NCI-H82 treated with DMSO at 0.1 percent for 48 hours (cell line): Measurements from ENCODE around the gene BOD1L1.
"Not testable (repeated sequence)": the region's sequence is repeated elsewhere in the genome, so short reads cannot be mapped to it uniquely, and the experiment has no call there.

Experiments
- DNase-seq: peaks from one replicate; lab custom pipeline; 2025; ENCODE audit not compliant: unreplicated experiment; lab: John Stamatoyannopoulos, UW

The BOD1L1 gene

DNA sequence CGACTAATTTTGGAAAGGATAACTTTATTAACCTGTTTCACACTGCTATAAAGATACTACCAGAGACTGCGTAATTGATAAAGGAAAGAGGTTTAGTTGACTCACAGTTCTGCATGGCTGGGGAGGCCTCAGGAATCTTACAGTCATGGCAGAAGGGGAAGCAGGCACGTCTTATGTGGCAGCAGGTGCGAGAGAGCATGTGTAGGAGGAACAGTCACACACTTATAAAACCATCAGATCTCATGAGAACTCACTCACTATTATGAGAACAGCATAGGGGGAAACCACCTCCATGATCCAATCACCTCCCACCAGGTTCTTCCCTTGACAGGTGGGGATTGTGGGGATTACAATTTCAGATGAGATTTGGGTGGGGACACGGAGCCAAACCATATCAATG, 67.4 kb downstream of the BOD1L1 start:
- not testable (repeated sequence) for DNase-seq

DNA sequence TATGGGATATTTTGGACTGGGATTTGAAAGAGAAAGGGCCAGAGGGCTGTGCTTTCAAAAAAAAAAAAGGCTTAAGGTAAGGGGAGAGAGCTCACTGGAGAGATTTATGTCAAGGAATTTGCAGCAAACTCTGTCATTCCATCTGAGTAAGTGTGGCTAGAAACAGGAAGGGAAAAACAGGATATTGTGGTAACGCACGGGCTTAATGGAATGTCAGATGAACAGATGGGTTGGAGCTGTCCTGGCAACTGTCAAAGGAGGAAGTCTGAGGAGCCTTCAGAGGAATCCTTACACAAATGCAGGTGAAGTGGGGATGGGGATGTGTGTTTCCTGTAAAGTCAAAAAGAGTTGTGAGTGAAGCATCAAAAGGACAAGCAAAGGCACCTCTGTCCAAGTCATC, 68.1 kb downstream of the BOD1L1 start:
- DNase-seq = no peak

DNA sequence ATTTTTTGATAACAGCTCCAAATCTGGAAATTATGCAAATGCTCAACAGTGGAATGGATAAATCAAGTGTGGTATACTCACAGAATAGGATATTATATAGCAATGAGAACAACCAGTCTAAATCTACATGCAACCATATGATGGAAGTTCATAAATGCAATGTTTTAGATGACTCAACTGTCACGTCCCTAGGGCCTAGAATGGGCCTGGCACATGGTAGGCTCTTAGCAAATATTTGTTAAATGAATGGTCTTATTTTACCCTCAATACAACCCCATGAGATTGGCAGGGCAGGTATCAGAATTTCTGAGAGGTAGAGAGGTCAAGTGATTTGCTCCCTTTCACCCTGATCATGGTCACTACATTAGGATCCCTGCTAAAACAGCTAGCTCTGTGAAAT, 68.6 kb downstream of the BOD1L1 start:
- no peak for DNase-seq

DNA sequence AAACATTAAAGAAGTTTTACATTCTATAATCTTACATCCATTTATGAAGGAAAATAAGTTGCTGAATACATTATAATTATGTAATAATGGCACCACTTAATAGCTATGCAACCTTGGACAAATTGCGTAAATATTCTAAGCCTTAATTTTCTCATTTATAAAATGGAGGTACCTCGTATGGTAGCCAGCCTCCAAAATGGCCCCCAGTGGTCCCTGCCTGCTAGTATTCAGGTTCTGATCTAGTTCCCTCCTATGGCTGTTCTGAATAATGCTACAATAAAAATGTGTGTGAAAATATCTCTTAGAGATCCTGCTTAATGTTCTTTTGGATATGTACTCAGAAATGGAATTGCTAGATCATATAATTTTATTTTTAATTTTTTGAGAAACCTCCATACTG, 72.2 kb downstream of the BOD1L1 start:
- no peak for DNase-seq

DNA sequence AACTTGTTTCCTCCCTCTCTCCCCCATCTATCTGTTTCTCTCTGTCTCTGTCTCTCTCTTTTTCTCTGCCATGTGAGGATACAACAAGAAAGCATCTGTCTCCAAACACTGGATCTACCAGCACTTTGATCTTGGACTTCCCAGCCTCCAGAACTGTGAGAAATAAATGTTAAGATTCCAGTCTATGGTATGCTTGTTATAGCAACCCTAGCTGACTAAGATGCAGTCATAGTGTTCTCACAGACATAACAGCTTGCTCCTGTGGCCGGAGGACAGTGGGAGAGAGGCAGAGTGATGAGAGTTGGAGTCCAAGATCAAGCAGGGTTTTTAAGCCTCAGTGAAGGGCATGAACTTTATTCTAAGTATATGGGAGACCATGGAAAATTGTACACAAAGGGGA, 74.4 kb downstream of the BOD1L1 start:
- DNase-seq = no peak

DNA sequence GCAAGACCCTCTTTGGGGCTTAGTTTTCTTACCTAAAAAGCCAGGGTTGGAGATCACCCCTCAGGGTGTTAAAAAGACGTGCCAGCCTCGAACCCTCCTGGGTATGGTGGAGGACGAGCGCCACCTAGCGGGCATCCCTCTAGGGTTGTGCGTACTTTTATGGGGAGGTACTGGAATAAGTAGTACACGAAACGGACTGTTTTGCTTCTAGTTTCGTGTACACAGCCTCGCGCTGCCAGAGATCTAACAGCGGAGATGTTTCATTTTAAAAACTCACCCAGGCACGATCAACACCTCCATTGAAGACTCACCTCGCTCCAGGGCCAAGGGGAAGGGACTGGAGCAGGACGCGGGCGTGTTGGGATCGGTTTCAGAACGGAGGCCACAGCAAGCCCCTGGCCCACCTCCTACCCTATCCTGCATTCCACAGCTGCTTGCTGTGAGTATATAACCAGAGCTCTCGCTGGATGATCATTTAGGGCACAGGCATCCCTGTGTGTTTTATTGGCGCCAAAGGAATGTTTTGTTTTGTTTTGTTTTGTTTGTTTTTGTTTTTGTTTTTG, 78.5 kb downstream of the BOD1L1 start:
- peak; percentile 70 for DNase-seq

DNA sequence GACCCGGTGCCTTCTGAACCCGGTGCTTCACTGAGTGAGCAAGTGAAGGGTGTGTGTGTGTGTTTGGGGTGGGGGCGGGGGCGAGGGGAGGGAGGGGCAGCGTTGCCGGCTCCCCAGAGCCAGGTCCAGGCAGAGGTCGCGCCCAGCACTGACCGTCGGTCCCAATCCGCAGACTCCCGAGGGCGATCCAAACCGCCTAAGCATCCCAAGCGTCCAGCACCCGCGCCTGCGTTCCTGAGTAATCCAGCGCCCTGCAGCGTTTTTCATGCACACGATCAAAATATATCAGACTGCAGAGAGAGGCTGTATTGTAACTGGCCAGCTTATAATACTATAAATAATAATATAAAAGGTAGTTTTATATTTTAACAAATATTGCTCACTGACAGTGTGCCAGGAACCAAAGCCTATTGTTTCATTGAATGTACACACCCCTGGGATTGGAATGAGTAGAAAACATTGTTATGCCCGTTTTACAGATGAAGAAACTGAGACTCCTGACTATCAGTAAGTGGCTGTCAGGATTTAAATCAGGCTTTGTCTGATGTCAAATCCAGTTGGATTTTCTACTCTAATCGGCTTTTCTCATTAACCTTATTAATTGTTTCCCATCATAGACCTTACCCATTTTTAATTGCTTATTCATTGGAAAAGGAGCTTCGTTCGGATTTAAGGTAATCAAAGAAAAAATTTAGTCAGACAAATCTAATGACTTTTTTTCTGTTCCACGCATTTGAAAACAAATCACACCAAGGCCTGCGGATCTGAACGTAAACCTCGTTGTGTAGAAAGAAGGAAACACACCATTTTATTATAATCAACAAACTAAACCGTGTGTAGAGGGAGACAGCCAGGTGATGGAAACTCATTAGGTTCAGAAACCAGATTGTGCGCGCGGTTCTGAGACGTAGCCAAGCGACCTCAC, 79.2 kb downstream of the BOD1L1 start:
- DNase-seq = peak; percentile 19

DNA sequence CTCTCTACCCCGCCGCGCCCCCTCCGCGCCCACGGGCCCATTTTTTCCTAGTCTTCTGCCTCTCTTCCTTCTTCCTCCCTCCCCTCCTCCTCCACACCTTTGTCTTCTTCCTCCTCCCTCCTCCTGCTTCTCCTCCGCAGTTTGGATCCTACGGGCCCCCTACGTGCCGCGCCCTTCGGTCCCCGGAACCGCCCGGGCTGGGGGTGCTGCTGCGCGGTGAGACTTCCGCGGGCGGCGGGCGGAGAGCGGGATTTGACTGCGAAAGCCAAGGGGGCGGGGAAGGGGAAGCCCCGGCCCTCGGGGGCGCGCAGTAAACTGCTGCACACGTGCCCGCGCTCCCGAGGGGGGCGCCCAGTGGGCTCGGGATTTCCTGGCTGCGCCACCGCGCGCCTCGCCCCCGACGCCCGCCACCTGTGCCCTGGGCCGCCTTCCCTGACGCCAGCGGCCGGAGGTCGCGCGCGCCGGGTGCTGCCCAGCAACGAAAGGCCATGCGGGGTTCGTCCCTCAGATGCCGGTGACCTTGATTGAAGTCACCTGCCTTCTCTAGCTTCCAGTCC, 80.0 kb downstream of the BOD1L1 start:
- no peak for DNase-seq

DNA sequence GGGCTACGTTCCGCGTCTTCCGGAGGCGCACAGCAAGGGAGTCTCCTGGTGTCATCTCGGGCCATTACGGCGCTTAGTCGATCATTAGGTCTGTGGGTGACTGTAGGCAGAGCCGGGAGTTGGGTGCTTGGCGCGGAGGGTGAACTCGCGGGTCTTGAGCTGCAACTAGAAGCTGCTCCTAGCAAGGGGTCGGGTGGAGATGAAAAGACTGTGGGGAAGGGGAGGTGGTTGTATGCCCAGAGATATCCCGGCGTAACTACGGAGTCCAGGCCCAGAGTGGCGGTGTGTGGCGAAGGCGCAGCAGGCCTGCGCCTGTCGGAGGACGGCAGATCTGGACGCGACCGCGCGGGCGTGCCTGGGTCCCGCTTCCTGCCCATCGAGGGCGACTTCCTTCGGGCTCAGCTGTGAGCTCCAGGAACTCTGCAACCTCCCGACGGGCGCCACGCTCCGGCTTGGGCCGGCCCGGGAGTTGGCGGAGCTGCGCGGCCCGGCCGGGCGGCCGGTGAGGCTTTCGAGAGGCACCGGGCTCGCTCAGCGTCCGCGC, 80.5 kb downstream of the BOD1L1 start:
- DNase-seq = no peak

DNA sequence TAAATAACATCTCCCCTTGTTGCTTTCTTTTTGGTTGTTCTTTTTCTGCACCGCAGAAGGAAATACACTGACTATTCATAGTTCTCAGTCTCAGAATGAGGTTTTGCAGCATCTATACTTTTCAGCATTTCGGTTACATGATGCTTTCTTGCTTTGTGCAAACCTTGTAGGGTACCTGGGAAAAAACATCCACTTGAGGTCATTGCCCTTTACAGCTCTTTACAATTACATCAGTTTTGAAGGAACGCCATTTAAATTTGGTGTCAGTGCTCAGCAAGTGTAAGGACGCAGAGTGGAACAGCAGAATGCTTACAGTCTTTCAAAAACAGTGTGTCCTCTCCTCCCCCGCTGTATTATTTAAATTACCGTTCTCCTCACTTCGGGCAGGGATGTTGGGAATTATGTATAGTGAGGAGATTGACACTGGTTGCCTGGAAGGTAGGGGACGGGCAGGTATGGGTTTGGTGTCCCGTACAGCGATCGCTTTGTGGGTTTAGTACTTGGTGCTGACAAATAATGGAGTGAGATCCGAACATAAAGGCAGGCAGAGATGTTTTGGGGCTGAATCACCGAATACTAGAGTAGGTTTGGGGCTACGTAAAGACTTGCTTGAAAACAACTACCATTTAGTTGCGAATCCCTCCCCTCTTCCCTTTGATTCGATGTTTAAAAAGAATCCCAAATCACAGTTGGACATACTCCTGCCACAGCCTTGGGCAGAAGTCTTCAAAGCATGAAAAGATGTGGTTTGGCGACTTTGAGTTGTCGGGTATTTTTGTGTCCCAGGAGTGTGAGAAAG, 81.2 kb downstream of the BOD1L1 start:
- DNase-seq = no peak

DNA sequence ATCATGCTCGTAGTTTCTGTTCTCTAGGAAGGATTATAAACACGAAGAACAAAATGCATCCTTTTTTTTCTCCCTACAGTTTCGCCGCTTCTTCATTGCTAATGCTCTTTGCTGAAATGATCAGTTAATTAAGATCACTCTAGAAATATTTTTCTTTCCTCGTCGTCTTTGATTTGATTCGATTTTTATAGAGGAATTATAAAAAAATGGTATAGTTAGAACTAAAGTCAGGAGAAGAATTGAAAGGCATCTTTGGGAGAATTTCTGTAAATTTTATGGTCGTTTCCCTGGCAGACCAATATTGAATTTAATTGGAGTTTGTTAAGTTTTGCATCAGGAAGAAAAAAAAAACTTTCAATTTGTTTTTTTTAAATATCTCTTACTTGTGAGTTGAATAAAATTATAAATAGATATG, 82.1 kb downstream of the BOD1L1 start:
- no peak for DNase-seq

DNA sequence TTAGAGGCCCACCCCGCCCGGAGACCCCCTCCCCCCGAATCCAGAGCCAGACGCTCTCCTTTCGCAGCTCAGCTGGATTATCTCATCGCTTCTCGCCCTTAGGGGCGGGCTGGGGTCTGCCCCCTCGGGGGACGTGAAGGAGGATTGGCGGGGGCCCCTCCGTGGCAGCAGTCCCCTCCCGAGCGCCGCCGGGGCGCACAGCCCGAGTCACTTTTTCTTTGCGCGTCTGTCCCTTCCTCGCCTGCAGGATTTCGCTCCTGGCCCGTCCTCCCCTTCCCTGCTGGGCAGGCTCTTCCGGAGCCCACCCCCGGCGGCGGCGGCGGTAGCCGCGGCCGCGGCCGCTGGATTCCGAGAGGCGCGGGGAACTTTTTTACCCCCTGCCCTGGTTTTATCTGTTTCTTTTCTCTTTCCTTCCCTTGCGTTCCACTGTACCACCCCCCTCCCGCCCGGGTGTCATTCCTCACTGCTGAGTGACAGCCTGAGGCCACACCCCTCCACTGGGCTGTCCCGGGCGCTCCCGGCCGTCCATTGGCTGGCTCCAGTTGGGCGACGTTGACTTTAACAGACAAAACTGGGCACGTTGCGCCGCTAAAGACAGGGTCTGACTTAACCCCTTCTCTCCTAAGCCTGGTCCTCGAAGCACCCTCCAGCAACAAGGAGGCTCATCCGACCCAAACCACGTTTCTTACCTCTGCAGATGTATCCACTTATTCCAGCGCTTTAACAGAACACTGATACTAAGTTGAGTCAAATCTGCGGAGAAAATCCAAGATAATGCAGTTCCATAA, 82.7 kb downstream of the BOD1L1 start:
- DNase-seq = peak; percentile 50

DNA sequence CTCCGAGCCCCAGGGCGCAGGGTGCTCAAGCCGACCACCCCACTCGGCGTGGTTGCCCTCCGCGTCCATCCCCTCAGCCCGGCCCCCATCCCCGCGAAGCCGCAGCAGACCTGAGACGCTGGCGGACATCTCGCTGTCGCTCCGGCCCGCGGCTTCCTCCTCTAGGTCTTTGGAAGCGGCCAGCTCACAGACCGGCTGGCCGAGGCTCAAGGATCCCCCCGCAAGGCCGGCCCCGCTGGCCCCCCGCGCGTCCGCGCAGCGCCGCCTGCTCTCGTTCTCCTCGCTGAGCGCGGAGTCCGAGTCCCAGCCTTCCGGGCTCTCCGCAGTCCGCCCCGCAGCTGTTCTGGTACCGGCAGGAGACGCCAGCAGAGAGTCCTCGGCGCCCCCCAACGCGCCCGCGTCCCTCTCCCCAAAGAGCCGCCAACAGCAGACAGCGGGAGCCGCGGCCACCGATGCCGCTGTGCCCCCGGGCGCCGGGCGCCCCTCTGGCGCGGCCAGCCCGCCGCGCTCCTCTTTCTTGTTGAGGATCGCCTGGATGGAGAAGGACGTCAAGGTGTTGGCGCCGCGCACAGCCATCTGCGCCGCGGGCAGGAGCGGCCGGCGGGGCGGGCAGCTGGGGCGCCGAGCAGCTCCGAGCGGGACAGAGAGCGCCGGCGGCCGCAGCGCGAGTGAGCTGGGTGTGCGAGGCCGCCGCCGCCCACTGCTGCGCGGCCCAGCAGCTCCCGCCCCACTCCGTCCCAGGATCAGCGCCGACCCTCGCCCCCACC, 83.5 kb downstream of the BOD1L1 start, which contains the start of gene NKX3-2:
Gene NKX3-2 (minus strand): TSS at position 670 of the 767 bp plus-strand sequence. CDS start 94 bp downstream, at position 576.
- DNase-seq = no peak

DNA sequence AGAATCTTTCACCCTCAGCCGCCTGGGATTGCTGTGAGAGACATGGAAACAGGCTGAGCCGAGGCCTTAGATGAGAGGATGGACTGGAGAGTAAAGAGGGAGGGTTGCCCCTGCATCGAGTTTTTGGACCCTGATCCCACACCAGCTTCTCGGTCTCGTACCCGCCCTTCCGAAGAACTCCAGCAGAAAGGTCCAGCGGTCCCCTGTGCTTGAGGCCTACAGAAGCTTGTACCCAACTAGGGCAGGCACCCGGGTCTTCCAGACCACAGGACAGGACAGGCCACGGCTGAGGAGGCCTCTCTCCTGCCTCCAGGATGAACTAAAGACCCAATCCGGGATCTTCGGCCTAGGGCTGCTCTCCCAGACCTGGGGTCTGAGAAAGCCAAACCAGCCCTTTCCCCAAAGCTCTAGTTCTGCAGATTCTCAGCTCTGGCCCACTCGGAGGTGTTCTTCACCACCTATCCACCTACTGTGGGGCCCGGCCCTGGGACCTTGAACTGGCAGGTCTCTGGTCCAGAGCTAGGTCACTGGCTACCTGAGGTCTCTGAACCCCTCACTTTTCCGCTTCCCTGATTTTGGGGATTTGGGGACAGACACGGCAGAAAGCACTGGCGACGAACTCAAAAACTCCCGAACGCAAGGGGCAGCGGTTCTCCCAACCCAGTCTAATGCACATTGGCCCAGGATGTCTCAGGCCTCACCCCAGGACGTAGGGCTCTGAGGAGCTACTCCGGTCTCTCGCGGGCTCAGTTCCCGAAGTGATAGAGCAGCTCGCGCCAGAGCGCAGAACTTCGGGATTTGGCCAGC, 84.3 kb downstream of the BOD1L1 start:
- DNase-seq = no peak

DNA sequence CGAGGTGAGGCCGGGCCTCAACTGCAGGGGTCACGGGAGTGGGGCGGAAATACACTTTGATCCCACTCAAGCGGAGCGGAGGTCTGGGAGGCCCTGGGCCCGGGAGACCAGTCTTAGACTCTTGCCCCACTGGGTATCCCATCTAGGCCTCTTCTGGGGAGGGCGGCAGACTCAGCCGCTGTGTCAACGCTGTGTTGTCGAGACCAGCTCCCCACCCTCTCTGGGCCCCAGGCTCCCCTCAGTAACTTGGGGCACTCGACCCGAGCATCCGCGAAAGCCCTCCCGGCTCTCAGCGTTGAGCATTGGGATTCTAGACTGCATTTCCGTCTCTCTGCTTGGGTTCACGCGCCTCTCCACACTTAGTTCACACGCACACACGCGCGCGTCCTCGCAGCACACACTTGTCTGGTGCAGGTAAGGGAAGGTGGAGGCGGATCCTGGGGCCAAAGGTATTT, 84.9 kb downstream of the BOD1L1 start:
- no peak for DNase-seq

DNA sequence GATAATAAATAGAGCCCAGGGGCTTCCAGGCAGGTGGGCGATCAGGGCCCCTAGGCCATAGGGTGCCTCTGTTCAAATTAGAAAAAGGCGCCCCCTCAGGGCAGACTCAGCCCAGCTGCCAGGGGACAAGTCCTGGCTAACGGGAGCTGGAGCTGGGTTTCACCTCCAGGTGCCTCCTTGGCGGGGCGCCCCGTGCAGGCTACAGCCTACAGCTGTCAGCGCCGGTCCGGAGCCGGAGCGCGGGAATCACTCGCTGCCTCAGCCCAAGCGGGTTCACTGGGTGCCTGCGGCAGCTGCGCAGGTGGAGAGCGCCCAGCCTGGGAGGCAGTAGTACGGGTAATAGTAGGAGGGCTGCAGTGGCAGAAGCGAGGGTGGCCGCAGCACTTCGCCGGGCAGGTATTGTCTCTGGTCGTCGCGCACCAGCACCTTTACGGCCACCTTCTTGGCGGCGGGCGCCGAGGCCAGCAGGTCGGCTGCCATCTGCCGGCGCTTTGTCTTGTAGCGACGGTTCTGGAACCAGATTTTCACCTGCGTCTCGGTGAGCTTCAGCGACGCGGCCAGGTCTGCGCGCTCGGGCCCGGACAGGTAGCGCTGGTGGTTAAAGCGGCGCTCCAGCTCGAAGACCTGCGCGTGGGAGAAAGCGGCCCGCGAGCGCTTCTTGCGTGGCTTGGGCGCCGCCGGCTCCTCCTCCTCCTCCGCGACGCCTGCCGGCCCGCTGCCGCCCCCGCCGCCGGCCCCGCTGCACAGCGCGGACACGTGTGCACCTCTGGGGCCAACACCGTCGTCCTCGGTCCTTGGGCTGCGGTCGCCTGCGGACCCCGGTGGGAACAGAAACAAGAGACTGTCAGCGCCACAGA, 85.6 kb downstream of the BOD1L1 start:
- no peak for DNase-seq

DNA sequence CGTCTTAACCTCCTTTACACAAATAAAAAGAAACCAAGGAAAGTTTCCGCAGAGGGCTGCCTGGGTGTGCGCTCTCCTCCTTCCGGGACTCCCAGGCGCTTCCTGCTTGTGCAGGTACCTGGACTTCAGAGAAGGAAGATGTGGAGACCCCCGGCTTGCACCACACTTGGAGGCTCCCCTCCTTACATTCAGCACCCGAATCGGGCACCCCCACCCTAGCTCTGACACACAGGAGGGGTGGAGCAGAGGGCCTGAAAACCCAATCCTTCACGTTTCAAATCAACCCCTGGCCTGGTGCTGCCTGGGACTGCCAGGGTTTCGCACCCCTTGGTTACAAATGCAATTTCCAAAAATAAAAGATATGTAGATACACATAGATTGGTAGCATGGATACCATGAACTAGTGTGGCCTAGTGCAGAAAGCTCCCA, 86.3 kb downstream of the BOD1L1 start:
- no peak for DNase-seq
